CD4-positive, alpha-beta memory T cell (primary cell): ENCODE results near the gene MAJIN. TPM values are rescaled to one million over a fixed set of nuclear protein-coding genes. Genes with fewer than 3 reads are reported as not detected.
A peak's percentile ranks its signal among the peaks of the same experiment; 100 is the strongest.

Source experiments
- CTCF ChIA-PET: fragments of 350-600 bp; sonication (Branson Sonifier 250); formaldehyde crosslinking; loops from one replicate; lab custom pipeline; 2021; ENCODE audit warnings: inconsistent platforms; ENCODE audit not compliant: partially characterized antibody; lab: Charles Lee
- POLR2A ChIA-PET: fragments of 350-600 bp; sonication (Branson Sonifier 250); formaldehyde crosslinking; loops from one replicate; lab custom pipeline; 2021; ENCODE audit not compliant: partially characterized antibody; lab: Charles Lee
- DNase-seq, 5 donors: peaks; one replicate each; pipeline versions ENCODE4 v3.0.0 to v3.0.0-alpha.2; 2020 to 2022; ENCODE audit warnings: mixed read lengths in 1 of 5
- H3K27ac ChIP-seq: one replicate; pipeline ENCODE4 v1.7.0; 2013; ENCODE audit warnings: low read depth, low read length
- H3K27me3 ChIP-seq: 2 replicates; pipeline ENCODE4 v1.7.0; 2013; ENCODE audit warnings: mild to moderate bottlenecking, low read length, moderate library complexity; ENCODE audit not compliant: insufficient read depth
- H3K36me3 ChIP-seq: 2 replicates; pipeline ENCODE4 v1.7.0; 2013; ENCODE audit warnings: mild to moderate bottlenecking, low read length, moderate library complexity; ENCODE audit not compliant: insufficient read depth
- H3K4me1 ChIP-seq: 2 replicates; pipeline ENCODE4 v1.7.0; 2013; ENCODE audit warnings: mild to moderate bottlenecking, low read length, moderate library complexity; ENCODE audit not compliant: insufficient read depth
- H3K4me3 ChIP-seq, 2 donors: one replicate each; pipeline ENCODE4 v1.7.0; 2013; ENCODE audit warnings: low read length in 2 of 2, mild to moderate bottlenecking in 1 of 2
- H3K9me3 ChIP-seq, 2 donors: one replicate each; pipeline ENCODE4 v1.7.0; 2013; ENCODE audit warnings: low read length in 2 of 2, control low read depth in 1 of 2; ENCODE audit not compliant: control insufficient read depth in 1 of 2
- H3K27ac Mint-ChIP-seq, 7 donors: one replicate each; pipeline ENCODE4 v1.8.0; 2020 to 2021; ENCODE audit warnings: mixed read lengths in 7 of 7, mild to moderate bottlenecking in 6 of 7, inconsistent platforms in 3 of 7, moderate library complexity in 3 of 7
- H3K27me3 Mint-ChIP-seq, 2 donors: one replicate each; pipeline ENCODE4 v1.8.0; 2020 to 2021; ENCODE audit warnings: mixed read lengths in 2 of 2
- H3K36me3 Mint-ChIP-seq, 2 donors: one replicate each; pipeline ENCODE4 v1.8.0; 2020 to 2021; ENCODE audit warnings: mixed read lengths in 2 of 2, inconsistent platforms in 1 of 2, mild to moderate bottlenecking in 1 of 2
- H3K4me1 Mint-ChIP-seq, 4 donors: one replicate each; pipeline ENCODE4 v1.8.0; 2020 to 2021; ENCODE audit warnings: mixed read lengths in 4 of 4, mild to moderate bottlenecking in 1 of 4
- H3K4me3 Mint-ChIP-seq, 8 donors: one replicate each; pipeline ENCODE4 v1.8.0; 2020 to 2021; ENCODE audit warnings: mixed read lengths in 8 of 8, mild to moderate bottlenecking in 7 of 8, moderate library complexity in 6 of 8, inconsistent platforms in 3 of 8
- H3K9me3 Mint-ChIP-seq, 8 donors: one replicate each; pipeline ENCODE4 v1.8.0; 2020 to 2021; ENCODE audit warnings: mixed read lengths in 8 of 8, mild to moderate bottlenecking in 5 of 8, inconsistent platforms in 3 of 8, moderate library complexity in 1 of 8
- intact Hi-C: fragments of 100-400 bp; cut with micrococcal nuclease; formaldehyde crosslinking; loops from one replicate; pipeline ENCODE4 v1.15.1; 2023
- polyA plus RNA-seq, 2 donors: library from polyadenylated mRNA; unstranded; fragments of 300-500 nt; fragmentation: Illumina TruSeq; gene quantifications; one replicate each; pipeline ENCODE4 v1.2.3, GENCODE V29; 2021
- total RNA-seq, 2 experiments: library from RNA; stranded (reverse); gene quantifications; one replicate each; pipeline ENCODE4 v1.2.3, GENCODE V29; 2021

MAJIN gene
- total and polyA plus RNA-seq, 4 experiments from 2014 or later = 0.44 to 0.91 TPM; not detected in 2

GRCh38 chr11:64954201-64954600 is 17.7 kb downstream of the MAJIN start:
- ChIA-PET CTCF (no interaction called here), POLR2A (interaction anchor here (1.0 kb wide), 1 partner anchor 49 kb away, joined by 3 read pairs; no protein-coding TSS in a partner anchor)
- Histone ChIP-seq H3K27ac (no peak overlapping the region), H3K4me1 (no peaks in the 10 kb centered on the region), H3K4me3 (no peak overlapping the region), H3K27me3 (no peaks in the 10 kb centered on the region), H3K36me3 (no peaks in the 10 kb centered on the region), H3K9me3 (no peaks in the 10 kb centered on the region)
- no peaks in the 10 kb centered on the region for H3K4me1 Mint-ChIP-seq
- no peaks in the 10 kb centered on the region for H3K9me3 Mint-ChIP-seq
- no peak for DNase-seq
- intact Hi-C loops = no loop called here
- peaks cover 2 to 8% of the 10 kb centered on the region in 2 donors for H3K27me3 Mint-ChIP-seq
- no peaks in the 10 kb centered on the region for H3K36me3 Mint-ChIP-seq
- H3K4me3 Mint-ChIP-seq = no peak overlapping the region
- H3K27ac Mint-ChIP-seq = no peak overlapping the region

DNA sequence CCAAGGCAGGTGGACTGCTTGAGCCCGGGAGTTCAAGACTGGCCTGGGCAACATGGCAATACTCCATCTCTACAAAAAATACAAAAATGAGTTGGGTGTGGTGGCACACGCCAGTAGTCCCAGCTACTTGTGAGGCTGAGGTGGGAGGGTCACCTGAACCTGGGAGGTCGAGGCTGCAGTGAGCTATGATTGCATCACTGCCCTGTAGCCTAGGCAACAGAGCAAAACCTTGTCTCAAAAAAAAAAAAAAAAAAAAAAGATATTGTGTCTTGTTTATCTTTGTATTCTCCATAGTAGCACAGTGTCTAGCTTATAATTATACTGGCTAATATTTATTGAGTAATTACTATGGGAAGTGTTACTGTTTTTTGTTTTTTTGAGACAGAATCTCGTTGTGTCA is 20.4 kb downstream of the MAJIN start:
- H3K36me3 Mint-ChIP-seq = no peaks in the 10 kb centered on the region
- no peaks in the 10 kb centered on the region for H3K9me3 Mint-ChIP-seq
- no peaks in the 10 kb centered on the region for H3K9me3 ChIP-seq
- H3K36me3 ChIP-seq = no peaks in the 10 kb centered on the region
- H3K27me3 ChIP-seq = no peaks in the 10 kb centered on the region
- CTCF ChIA-PET = interaction anchor here (0.6 kb wide), 1 partner anchor 31 kb away, joined by 3 read pairs; no protein-coding TSS in a partner anchor
- H3K27me3 Mint-ChIP-seq = peaks cover 0 to 8% of the 10 kb centered on the region in 2 donors
- intact Hi-C loops = no loop called here
- H3K27ac Mint-ChIP-seq = no peak overlapping the region
- no peak overlapping the region for H3K4me3 ChIP-seq
- no peak overlapping the region for H3K27ac ChIP-seq
- POLR2A ChIA-PET = no interaction called here
- H3K4me1 Mint-ChIP-seq = no peaks in the 10 kb centered on the region
- H3K4me3 Mint-ChIP-seq = no peak overlapping the region
- H3K4me1 ChIP-seq = no peaks in the 10 kb centered on the region
- no peak for DNase-seq

- Mint-ChIP-seq H3K27me3 (peaks cover 0 to 11% of the 10 kb centered on the region in 2 donors), H3K27ac (no peak overlapping the region), H3K4me3 (no peak overlapping the region), H3K9me3 (no peaks in the 10 kb centered on the region), H3K36me3 (no peaks in the 10 kb centered on the region), H3K4me1 (no peaks in the 10 kb centered on the region)
- Histone ChIP-seq H3K4me1 (no peaks in the 10 kb centered on the region), H3K27ac (no peak overlapping the region), H3K27me3 (no peaks in the 10 kb centered on the region), H3K9me3 (no peaks in the 10 kb centered on the region), H3K36me3 (no peaks in the 10 kb centered on the region), H3K4me3 (no peak overlapping the region)
- ChIA-PET CTCF (no interaction called here), POLR2A (no interaction called here)
- intact Hi-C loops = no loop called here
- no peak for DNase-seq
These were observed 24.6 kb downstream of the MAJIN start for GRCh38 chr11:64947208-64947814.

GRCh38 chr11:64936539-64936938 is 35.4 kb downstream of the MAJIN start:
- Mint-ChIP-seq H3K9me3 (no peaks in the 10 kb centered on the region), H3K4me1 (no peaks in the 10 kb centered on the region), H3K27ac (peak overlapping the region in 1 of 7 donors; percentile 46), H3K4me3 (no peak overlapping the region), H3K27me3 (peaks cover under 1 to 2% of the 10 kb centered on the region in 2 donors), H3K36me3 (peaks cover 11 to 21% of the 10 kb centered on the region in 2 donors)
- Histone ChIP-seq H3K27ac (no peak overlapping the region), H3K36me3 (peaks cover 12% of the 10 kb centered on the region), H3K27me3 (no peaks in the 10 kb centered on the region), H3K9me3 (no peaks in the 10 kb centered on the region), H3K4me1 (no peaks in the 10 kb centered on the region), H3K4me3 (no peak overlapping the region)
- ChIA-PET CTCF (no interaction called here), POLR2A (interaction anchor here (1.0 kb wide), 1 partner anchor 35 kb away, joined by 5 read pairs; no protein-coding TSS in a partner anchor)
- intact Hi-C loops = no loop called here
- no peak for DNase-seq

GRCh38 chr11:64935359-64936081 is 36.4 kb downstream of the MAJIN start, which contains the start of gene GPHA2:
Gene GPHA2 (minus strand): TSS chr11:64935893. CDS start chr11:64935460, 433 bp downstream.
- ChIA-PET CTCF (no interaction called here), POLR2A (interaction anchor here (1.0 kb wide), 1 partner anchor 36 kb away, joined by 5 read pairs; no protein-coding TSS in a partner anchor)
- Mint-ChIP-seq H3K27ac (peak within 1 kb of the TSS in 1 of 7 donors; percentile 46), H3K36me3 (peaks cover 19 to 31% of the 10 kb centered on the region in 2 donors), H3K9me3 (no peaks in the 10 kb centered on the region), H3K4me3 (peak within 1 kb of the TSS in 1 of 8 donors; percentile 24), H3K4me1 (no peaks in the 10 kb centered on the region), H3K27me3 (peaks cover 0 to 2% of the 10 kb centered on the region in 2 donors)
- no peak within 1 kb of the TSS for H3K4me3 ChIP-seq
- H3K27me3 ChIP-seq = no peaks in the 10 kb centered on the region
- no peaks in the 10 kb centered on the region for H3K9me3 ChIP-seq
- intact Hi-C loops = no loop called here
- no peak within 1 kb of the TSS for H3K27ac ChIP-seq
- no peak for DNase-seq
- H3K4me1 ChIP-seq = no peaks in the 10 kb centered on the region
- H3K36me3 ChIP-seq = peaks cover 22% of the 10 kb centered on the region

GRCh38 chr11:64934682-64935358 is 37.1 kb downstream of the MAJIN start:
- Mint-ChIP-seq H3K4me3 (peak overlapping the region in 1 of 8 donors; percentile 24), H3K4me1 (no peaks in the 10 kb centered on the region), H3K9me3 (no peaks in the 10 kb centered on the region), H3K27ac (no peak overlapping the region), H3K27me3 (peaks cover 0 to 2% of the 10 kb centered on the region in 2 donors), H3K36me3 (peaks cover 26 to 37% of the 10 kb centered on the region in 2 donors)
- Histone ChIP-seq H3K9me3 (no peaks in the 10 kb centered on the region), H3K4me1 (no peaks in the 10 kb centered on the region), H3K27me3 (no peaks in the 10 kb centered on the region), H3K36me3 (peaks cover 29% of the 10 kb centered on the region), H3K4me3 (no peak overlapping the region), H3K27ac (no peak overlapping the region)
- ChIA-PET CTCF (no interaction called here), POLR2A (no interaction called here)
- intact Hi-C loops = no loop called here
- DNase-seq = no peak
